HG02759 (cell line): Measurements from ENCODE around the gene CDC45.
"Not testable (repeated sequence)": the region's sequence is repeated elsewhere in the genome, so short reads cannot be mapped to it uniquely, and the experiment has no call there.

Experiments used
- ATAC-seq: cut with Tn5 transposase; IDR thresholded peaks from one replicate; pipeline ENCODE4 v1.9.1; 2021; ENCODE audit warnings: mild to moderate bottlenecking, moderate library complexity; ENCODE audit not compliant: unreplicated experiment

CDC45 gene, protein sequence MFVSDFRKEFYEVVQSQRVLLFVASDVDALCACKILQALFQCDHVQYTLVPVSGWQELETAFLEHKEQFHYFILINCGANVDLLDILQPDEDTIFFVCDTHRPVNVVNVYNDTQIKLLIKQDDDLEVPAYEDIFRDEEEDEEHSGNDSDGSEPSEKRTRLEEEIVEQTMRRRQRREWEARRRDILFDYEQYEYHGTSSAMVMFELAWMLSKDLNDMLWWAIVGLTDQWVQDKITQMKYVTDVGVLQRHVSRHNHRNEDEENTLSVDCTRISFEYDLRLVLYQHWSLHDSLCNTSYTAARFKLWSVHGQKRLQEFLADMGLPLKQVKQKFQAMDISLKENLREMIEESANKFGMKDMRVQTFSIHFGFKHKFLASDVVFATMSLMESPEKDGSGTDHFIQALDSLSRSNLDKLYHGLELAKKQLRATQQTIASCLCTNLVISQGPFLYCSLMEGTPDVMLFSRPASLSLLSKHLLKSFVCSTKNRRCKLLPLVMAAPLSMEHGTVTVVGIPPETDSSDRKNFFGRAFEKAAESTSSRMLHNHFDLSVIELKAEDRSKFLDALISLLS

DNA sequence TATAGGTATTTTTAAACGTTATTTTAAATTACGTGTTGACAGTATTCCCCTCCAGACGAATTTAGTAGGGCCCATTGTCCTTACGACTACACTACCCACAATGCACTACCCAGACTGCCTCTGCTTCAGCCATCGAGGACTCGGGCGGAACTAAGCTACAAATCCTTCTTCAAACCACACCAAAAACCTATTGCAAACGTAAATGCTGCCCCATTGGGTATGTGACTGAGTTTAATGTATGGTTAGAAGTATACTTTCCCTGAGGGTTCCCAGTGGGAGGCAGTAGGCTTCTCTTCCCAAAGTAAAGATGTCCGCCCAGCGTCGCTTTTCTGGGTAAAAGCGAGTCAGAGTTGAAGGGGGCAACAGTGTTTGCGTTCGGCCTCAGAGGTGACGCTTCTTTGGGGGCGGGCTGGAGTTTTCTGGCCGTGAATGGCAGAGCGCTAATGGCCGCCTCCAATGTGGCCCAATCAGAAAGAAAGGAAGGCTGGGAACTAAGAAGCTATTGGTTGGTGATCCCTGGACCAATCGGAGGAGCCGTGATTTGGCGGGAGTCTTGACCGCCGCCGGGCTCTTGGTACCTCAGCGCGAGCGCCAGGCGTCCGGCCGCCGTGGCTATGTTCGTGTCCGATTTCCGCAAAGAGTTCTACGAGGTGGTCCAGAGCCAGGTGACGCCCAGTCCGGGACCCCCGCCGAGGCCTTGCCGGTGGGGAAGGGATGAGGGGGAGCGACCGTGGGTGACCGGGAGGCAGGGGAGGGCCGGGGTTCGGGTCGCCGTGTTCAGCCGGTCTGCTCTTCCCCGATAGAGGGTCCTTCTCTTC lies at the start of gene CDC45:
Gene CDC45, plus strand, starts transcription at position 566 of the 818 bp plus-strand sequence. Its CDS starts 49 bp downstream, at position 615.
- peak; percentile 83 for ATAC-seq

DNA sequence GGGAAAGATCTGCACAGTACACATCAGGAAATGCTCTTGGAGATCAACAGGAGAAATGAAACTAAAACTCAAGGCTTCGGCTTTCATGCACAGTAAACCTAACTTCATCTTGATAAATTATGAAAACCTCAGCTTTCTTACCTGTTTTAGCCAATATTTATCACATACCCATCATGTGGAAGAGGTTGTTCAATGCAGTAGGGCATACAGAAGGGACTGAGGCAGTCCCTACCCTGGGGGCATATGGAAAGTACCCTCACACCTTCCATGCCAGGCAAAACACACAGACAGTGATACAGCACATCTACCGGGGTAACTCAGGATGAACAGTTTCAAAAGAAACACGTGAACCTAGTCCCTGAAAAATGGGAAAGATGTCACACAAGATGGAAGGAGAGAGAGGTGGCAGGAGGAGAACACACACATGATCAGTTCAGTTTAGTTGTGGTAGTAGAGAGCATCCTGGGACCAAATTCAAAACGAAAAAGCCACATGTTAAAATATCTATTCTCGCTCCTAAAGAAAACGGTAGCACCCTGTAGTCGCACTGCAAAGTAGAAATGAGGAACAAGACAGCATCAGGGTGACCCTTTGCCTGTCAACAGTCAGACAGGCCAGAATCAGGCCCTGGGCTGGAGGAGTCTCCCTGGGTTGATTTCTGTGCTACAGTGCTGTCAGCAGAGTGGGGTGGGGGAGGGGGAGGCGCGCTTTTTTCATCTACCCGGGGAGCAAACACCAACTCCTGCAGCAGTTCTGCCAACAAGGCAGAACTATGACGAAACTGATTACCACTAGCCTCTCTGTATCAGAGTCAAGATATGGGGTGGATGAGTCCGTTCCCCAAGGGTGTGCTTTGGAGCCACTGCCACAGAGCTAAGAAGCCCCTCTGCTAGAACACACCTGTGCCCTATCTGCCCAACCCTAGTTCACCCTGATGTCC lies 49.5 kb upstream of the CDC45 start:
- no peak for ATAC-seq

DNA sequence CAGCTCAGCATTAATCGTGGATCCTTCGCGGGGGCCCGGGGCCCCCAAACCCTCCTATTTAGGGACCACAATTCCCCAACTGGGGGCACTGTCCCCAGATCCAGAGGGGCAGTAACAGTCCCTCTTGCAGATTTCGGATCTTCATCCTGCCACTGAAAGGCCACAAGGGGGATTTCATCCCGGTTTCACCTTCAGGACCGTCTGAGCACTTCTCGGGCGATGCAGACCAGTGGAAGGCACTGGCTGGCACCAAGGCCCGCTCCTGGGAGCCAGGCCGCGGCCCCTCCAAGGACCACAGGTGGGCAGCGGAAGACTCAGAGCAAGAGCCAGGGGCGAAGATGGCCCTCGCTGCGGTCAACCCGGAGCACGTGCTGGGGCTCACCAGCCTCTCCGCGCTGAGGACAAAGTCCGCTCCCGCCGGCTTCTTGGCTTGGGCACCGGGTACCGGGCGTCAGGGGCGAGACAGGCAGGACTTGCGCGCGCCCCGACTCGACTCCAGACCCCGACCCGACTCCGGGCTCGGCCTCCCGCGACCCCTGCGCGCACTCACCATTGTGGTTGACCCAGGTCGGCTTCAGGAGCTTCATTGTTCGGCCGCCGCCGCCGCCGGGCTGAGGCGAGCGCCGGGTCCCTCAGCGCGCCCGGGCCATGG lies 48.7 kb upstream of the CDC45 start:
- peak; percentile 8 for ATAC-seq

DNA sequence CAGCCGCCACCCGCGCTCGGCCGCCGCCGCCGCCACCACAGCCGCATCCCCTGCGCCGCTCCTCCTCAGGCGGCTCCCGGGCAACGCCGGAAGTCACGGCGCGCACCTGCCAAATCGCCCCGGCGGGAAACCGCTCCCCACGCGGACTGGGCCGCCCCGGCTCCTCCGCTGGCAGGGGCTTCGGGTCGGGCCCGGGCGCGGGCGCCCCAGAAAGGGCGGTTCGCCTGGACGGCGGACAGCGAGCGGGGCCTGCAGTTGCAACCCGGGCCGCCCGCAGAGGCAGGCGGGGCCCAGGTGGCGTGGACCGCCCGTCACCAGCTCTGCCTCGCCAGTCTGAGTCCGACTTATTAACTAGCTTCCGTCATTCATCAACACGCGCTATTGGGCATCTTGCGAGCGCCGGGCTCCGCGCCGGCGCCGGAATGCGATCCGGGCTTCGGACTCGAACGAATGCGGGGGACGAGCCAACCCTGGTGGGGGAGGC lies 48.0 kb upstream of the CDC45 start, which contains the start of gene HIRA:
Gene HIRA, minus strand, starts transcription at position 85 of the 484 bp plus-strand sequence. CDS start 257 bp downstream, outside the sequence.
- peak; percentile 53 for ATAC-seq

DNA sequence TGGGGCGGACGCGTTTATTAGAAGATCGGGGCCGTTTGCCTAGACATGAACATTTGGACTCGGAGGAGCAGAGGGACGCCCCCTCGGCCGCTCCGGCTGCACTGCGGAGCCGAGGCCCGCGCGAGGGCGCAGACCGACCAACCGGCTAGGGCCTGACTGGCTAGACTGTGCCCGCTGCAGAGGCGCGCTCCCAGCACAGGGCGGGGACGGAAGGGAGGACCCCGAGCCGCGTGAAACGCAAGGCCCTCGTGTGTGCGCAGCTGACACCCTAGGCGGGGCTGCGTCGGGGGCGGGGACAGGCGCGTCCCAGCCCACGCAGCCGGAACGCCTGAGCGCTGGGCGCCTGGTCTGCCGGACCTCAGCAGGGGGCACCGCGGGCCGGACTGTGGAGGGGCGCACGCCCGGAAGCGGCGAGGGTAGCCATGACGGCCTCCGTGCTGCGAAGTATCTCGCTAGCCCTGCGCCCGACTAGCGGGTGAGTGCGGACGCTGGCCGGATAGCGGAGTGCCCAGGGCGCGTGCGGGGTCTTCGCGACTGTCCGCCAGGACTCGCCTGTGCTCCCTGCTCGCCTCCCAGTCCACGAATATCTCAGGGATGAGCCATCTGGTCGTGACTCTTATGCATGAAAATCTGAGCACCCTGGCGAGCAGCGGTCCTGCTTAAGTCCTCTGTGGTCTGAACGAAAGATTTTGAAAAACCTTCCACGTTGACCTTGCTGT lies 47.4 kb upstream of the CDC45 start, which contains the start of gene MRPL40:
Gene MRPL40, plus strand, starts transcription at position 413 of the 719 bp plus-strand sequence. Its CDS starts 10 bp downstream, at position 423.
- peak; percentile 81 for ATAC-seq

DNA sequence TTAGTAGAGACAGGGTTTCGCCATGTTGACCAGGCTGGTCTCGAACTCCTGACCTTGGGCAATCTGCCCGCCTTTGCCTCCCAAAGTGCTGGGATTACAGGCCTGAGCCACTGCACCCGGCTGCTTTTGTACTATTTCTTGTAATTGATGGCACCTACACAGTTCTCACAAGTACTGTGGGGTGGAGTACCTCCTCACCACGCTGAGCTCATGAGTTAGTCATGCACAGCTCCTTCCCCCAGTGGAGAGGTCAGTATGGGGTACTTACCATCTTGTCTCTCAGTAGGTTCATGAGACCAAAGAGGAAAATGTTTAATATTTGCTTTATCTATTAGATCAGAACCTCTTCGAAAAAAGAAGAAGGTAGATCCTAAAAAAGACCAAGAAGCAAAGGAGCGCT lies 45.3 kb upstream of the CDC45 start:
- no peak for ATAC-seq

DNA sequence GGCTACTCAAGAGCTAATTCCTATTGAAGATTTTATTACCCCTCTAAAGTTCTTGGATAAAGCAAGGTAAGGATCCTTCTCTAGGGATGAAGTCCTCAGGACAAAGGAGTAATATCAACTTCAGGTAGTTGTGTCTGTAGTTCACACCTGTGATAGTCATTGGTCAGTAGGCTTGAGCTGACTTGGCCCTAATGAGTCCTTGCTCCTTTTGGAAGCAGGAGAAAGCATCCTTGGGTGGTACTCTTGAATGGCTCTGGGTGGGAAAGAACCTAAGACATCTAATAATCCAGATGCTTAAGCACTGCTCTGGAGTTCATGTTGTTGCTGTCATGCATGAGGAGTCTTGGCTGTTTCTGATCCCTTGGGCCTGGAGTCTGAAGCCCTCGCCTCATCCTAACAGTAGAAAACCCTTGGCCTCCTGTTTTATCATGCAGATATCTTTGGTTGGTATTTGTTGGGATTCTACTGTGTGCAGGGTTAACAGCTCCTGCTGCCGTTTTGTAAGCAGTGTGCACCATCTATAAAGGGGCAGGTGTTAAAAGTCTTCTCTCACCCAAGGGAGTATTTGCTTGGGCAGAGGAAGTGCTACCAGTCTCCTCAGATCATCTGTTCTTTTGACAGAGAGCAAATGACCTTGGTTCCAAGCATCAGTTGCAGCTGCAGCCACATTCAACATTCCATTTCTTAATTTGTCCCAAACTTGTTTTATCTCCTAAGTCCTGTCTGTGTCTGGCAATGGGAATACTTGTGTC lies 44.7 kb upstream of the CDC45 start:
- ATAC-seq: no peak

DNA sequence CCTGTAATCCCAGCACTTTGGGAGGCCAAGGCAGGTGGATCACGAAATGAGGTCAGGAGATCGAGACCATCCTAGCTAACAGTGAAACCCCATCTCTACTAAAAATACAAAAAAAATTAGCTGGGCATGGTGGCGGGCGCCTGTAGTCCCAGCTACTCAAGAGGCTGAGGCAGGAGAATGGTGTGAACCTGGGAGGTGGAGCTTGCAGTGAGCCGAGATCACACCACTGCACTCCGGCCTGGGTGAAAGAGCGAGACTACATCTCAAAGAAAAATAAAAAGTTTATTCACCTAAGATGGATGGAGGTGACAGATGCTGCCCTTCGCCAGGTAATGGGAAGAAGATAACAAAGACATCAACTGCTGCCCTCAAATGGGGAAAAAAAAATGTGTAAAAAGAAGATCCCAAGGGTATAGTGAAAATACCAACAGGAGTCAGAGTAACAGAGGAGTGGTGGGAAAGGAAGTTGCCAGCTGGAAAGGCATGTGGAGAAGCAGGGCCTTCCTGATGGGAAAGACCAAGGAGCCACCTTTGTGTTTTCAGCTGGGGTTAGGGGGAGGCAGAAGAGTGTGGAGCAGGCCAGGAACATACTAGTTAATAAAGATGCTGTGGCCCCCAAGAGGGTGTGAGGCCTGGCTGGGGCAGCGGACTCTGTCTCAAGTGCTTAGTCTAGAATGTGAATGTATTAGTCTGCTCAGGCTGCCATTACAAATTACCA lies 43.1 kb upstream of the CDC45 start:
- ATAC-seq: not testable (repeated sequence)

DNA sequence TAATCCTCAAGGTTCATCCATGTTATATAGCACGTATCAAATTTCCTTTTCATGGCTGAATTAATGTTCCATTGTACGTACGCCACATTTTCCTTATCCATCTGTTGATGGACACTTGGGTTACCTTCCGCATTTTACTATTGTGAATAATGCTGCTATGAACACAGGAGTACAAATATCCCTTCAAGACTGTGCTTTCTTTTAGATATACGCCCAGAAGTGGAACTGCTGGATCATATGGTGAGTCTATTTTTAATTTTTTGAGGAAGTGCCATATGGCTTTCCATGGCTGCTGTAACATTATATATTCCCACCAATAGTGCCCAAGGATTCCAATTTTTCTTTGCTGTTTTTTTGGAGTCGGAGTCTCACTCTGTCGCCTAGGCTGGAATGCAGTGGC lies 41.4 kb upstream of the CDC45 start:
- ATAC-seq: no peak

DNA sequence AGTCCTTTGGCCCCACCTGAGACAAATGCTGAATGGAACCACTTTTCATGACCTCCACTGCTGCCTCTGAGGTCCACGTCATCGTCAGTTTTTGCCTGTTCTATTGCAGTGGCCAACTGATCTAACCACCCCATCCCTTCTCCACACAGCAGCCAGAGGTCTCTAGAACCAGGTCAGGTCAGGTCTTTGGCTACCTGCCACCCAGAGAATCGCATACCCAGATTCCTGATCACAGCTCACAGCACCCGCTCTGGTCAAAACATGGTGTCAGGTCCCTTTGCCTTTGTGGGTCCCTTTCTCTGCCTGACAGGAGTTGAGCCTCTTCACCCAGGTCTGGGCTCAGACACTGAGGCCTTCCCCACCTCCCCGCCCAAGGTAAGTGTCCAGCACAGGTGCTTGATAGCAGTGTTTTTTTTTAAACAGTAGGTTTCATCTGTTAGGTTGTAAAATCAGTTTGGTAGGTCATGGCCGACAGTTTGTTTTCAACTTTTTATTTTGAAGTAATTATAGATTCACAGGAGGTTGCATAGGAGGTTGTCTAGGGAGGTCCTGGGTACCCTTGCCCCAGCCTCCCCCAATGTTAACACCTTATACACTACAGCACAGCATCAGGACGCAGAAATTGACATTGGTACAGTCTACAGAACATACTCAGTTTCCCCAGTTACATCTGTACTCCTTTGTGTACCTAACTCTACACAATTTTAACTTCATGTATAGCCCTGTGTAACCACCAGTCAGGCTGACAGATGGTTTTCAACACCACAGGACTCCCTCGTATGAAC lies 39.1 kb upstream of the CDC45 start:
- no peak for ATAC-seq

DNA sequence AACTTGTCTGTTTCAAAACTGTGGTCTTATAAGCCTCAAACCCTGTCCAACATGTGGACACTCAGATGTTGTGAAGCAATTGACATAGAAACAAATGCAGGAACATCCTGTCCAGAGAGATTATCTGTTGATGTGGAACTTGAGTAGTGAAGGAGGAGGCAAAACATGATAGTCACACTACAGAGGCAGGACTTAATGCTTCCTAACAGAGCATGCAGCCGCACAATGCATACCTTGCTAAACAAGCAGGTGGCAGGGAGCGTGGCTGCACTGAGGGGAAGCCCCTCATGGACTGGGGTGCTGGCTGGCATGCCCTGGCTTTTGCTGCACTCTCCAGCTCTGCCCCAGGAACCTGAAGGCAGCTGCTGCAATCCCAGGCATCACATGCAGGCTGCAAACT lies 37.6 kb upstream of the CDC45 start:
- no peak for ATAC-seq

DNA sequence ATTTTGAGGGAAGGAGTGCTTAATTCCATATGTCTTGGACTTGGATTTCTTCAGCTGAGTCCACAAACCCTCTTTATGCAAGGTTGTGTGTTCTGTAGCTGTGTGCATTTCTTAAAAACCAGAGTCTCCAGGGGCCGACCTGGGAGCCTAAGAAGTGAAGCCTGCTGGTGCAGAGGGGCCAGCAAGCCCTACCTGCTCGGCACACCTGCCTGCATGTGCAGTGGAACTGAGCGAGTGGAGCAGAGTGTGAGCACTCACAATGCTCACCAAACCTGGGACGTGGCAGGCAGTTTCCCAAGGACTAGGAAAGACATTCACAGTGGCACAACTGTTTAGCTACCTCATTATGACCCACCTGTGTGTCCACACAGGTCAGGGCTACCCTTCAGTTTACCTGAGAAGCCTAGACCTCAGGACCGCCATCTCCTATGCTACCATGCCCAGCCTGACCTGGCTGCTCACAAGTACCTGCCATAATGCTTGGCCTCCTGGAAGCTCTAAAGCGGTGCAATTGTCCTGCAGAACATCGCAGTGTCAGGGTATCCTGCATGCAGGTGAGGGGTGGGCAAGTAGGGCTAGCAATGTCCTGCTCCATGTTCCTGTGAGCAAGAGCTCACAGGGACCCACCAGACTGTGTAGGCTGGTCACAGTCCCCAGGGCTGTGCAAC lies 36.0 kb upstream of the CDC45 start:
- ATAC-seq: no peak

DNA sequence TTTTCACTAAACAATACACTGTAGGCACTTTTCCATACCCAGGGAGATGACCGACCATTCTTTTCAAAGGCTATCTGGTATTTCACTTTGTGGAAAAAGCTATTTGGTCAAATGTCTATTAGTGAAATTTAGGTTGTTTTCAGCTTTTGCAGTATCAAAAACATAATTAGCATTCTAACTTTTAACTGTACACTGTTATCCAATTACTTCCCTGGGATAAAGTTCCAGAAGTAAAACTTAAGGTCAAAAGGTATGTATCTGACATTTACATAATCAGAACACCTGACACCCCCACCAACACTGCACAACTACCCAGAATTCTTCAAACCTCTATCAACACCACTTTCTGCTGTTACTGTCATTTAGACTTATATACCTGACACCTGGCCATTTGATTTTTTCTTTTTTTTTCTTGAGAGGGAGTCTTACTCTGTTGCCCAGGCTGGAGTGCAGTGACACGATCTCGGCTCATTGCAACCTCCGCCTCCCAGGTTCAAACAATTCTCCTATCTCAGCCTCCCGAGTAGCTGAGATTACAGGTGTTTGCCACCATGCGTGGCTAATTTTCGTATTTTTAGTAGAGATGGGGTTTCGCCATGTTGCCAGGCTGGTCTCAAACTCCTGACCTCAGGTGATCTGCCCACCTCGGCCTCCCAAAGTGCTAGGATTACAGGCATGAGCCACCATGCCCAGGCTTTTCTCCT lies 34.3 kb upstream of the CDC45 start:
- ATAC-seq: not testable (repeated sequence)

DNA sequence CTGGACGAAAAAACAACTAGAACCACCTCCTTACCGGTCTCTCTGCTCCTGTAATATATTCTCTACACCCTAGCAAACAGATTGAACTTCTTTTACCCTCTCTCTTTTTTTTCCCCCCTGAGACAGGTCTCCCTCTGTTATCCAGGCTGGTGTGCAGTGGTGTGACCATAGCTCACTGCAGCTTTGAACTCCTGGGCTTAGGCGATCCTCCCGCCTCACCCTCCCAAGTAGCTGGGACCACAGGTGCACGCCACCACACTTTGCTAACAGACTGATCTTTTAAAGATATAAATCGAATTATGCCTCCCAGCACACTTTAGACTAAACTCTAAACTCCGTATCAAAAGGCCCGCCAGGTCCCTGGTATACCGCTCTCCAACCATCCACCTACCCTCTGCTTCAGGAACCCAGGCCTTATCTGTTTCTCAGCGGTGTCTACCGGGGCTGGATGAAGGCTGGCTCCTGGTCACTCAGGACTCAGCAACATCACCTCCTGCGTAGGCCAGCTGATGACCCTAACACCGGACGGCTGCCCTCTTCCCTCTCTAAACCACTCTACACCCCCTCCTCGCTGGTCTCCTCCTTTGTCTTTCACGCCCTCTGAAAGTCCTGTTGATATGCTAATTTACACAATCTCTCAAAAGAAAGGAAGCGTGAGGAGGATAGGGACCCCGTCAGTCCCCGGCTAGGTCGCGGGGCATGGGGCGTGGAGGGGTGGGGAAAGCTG lies 33.0 kb upstream of the CDC45 start:
- ATAC-seq: peak; percentile 1
